NCI-H2107 (cell line): Measurements from ENCODE around the gene NAA10.

Source experiments
- DNase-seq: peaks from one replicate; lab custom pipeline; 2025; lab: John Stamatoyannopoulos, UW

The NAA10 gene

DNA sequence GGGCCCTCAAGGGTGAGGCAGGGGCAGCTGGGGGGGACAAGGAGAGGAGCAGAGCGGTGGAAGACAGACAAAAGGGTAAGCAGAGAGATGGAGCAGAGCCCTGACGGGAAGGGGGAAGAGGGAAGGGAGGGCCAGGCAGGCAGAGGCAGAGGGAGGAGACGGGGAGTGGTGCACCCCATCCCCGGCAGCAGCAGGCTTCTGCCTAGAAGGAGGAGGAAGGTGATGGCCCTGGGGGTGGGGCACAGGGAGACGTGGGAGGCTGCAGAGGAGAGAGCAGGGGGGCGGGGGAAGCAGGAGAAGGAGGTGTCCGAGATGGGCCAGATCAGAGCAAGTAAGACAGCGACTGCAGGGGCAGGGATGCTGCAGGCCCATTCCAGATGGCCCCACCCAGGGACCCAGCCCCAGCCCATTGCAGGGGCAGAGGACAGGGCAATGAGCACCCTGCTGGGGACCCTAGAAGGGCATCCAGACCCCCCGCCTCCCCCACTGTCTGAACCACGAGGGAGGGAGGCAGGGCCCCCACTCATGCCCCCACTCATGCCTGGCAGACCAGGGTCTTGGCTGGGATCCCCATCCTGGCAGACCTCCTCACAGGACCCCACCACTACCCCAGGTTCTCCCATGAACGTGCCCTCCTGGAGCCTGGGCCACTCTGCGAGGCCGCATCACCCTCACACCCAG lies 51.5 kb downstream of the NAA10 start:
- no peak for DNase-seq

DNA sequence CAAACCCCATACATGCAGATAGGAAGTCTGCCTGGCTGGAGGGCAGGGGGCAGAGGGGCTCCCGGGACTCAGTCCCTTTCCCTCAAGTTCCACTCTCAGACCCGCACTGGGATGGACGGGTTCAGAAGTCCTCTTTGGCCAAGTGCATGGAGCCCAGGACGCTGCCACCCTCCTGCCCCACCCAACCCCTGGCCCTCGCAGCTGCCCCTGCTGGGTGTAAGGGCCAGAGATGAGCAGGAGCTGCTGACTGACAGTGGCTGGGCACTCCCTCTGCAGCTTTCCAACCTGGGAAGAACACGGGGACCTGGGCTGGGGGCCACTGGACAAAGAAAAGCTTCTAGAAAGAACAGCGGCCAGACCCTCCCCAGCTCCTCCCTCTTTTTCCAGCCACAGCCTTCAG lies 52.3 kb downstream of the NAA10 start:
- DNase-seq, result no peak

DNA sequence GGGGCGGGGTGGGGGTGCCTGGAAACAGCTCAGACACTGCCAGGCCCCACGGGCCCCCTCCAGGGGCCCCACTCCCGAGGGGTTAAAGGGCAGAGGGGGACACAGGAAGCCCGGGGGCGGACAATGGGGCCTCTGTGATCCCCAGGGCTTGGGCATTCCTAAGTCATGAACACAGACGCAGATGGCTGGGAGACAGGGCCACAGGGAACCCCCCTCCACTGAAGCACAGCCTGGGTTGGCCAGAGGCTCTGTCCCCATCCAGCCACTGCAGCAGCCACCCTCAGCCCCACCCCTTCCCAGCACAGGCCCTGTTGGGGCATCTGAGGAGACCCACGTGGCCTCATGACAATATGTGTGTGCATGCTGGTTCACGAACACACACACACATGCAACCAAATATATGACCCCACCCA lies 52.7 kb downstream of the NAA10 start:
- no peak for DNase-seq

DNA sequence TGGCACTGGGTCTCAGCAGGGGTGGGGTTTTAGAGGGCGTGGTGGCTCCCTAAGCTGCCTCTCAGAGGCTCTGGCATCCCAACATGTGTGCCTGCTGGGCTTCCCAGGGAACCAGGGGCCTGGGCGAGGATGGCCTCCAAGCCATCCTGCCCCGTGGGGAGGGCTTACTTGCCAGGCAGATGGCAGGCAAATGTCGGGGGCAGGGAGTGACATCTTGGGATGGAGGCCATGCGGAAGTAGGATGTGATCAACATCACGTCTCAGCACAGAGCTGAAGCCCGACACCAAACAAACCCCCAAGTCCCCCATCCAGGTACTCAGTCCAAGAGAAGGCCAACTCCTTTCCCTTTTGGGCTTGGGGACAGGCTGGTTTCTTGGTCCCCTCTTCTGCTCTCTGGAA lies 53.6 kb downstream of the NAA10 start:
- no peak for DNase-seq

DNA sequence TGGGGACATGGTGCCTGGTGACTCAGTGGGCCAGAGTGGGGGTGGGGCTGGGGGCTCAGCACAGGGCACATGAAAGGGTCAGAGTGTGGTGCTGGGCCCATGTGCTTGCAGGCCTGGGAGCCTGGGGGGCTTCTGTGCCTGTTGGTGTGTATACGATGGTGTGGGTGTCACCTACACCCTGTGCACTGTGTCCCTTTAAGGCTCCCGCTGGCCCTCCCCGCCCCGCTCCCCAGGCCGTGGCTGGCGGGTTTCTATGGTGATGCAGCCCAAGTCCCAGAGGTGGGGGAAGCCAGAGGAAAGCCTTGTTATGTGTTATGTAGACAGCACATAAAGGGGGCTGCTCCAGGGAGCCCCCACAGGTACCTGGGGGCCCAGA lies 54.4 kb downstream of the NAA10 start:
- no peak for DNase-seq

DNA sequence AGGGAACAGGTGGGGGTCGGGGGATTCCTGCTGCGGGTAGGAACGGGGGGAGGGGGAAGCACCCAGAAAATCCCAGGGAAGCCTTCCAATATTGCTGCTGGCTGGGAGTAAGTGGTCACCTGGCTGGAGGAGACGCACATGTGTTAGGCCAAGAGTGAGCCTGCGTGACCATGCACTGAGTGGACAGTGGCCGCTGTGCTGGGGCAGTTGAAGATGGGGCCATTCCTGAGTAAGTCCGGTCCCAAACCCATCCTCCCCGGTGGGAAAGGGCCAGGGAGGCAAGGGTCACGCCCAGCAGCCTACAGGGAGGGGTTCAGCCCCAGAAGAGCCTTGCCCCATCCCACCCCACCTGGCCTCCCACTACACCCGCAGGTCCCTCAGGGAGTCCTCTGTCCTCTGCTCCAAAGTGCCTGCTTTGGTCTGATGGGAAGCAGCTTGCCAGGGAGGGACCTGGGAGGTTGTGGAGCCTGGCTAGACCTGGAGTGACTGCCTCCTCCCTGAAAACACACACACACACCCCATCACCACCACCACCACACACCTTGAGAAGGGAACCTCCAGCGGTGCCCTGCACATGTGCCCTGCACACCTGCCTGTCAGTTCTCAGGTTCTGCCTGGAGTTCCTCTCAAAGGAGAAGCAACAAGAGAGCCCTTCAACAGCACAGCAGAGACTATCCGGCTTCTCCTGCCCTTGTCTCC lies 54.9 kb downstream of the NAA10 start:
- no peak for DNase-seq
